H7 (cell line): ENCODE data around the gene GSG1L. TPM values are rescaled to one million over a fixed set of nuclear protein-coding genes. Genes with fewer than 3 reads are reported as not detected.

ENCODE experiments used
- DNase-seq: peaks from one replicate; pipeline ENCODE4 v3.0.0; 2012
- H3K27me3 ChIP-seq: 2 replicates; pipeline ENCODE4 v1.6.0; 2011; ENCODE audit warnings: mild to moderate bottlenecking, low read length; ENCODE audit not compliant: control insufficient read depth, insufficient read depth
- H3K36me3 ChIP-seq: replicated peaks from 2 replicates; pipeline ENCODE4 v1.5.1; 2011; ENCODE audit warnings: low read length; ENCODE audit not compliant: control insufficient read depth, insufficient read depth
- H3K4me3 ChIP-seq: 2 replicates; pipeline ENCODE4 v1.5.1; 2011; ENCODE audit warnings: low read depth, mild to moderate bottlenecking, control low read depth, low read length, moderate library complexity; ENCODE audit not compliant: insufficient read depth
- total RNA-seq: library from RNA; depleted of rRNA; stranded (reverse); fragments of >200 nt; shearing (Covaris generic); gene quantifications from 2 replicates; pipeline ENCODE4 v1.2.3, GENCODE V29; 2014

Gene GSG1L
- total RNA-seq, 1 experiment from 2014 or later, result not detected

GRCh38 chr16:28003021-28003865, 60.3 kb downstream of the GSG1L start:
- Histone ChIP-seq H3K27me3 (no peaks in the 10 kb centered on the region), H3K36me3 (no peaks in the 10 kb centered on the region), H3K4me3 (no peak overlapping the region)
- no peak for DNase-seq

DNA sequence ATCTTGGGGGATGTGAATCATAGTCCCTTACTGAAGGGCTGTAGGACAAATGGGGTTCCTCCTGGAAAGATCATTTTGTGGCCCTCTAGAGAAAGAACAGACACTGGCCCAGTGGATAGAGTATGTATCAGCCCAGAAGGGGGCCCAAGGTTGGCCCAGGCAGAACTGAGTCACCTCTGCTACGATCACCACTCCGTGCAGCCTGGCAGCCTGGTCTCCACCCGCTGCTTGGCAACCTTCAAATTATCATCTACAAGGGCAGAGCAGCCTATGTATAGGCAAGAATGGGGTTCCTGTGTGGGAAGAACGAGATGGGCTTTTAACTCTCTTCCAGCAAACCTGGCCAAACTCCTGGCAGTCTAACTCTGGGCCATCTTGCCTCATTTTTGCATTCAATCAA, 61.9 kb downstream of the GSG1L start:
- Histone ChIP-seq H3K27me3 (no peaks in the 10 kb centered on the region), H3K4me3 (no peak overlapping the region)
- no peak for DNase-seq

GRCh38 chr16:28001184-28001583, 62.3 kb downstream of the GSG1L start:
- Histone ChIP-seq H3K36me3 (no peaks in the 10 kb centered on the region), H3K27me3 (no peaks in the 10 kb centered on the region), H3K4me3 (no peak overlapping the region)
- DNase-seq, result no peak

More for the DNA sequence above, 61.9 kb downstream of the GSG1L start:
- no peaks in the 10 kb centered on the region for H3K36me3 ChIP-seq

DNA sequence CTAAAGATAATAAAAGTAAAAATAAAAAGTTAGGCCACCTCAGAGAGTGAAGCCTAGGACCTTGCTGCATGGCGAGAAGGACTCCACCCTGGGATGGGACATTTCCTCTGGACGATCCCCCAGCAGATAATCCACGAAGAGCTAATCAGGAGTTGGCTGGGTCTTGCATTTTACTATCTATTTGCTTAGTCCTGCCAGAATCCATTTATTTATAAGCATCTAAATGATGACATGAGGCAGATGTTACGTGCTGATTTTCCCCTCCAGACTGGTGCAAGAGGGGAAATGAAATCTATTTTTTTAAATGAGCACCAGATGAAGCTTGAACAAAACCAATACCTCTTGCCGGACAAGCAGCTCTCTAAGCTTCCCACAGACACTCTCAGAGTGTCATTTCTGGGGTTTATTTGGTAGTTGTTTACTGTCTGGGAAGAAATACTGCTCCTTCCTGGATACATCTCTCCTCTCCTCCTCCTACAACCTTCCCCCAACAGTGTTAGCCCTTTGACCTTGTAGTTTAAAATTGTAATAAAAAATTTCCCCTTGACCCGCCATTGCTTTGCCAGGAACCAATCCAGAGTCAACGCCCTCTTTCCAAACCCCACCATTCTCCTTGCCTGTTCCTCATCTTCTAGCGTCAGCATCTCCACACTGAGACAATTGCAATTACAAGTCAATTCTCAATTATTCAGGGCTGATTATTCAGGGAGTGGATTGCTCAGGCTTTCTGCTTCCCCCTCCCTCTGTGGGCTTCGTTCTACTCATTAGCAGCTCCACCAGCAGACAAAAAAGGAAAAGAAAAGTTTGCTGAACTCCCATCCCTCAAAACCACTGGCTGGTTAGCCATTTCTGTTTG, 63.0 kb downstream of the GSG1L start:
- no peak for DNase-seq
- Histone ChIP-seq H3K36me3 (no peaks in the 10 kb centered on the region), H3K27me3 (no peaks in the 10 kb centered on the region), H3K4me3 (no peak overlapping the region)

DNA sequence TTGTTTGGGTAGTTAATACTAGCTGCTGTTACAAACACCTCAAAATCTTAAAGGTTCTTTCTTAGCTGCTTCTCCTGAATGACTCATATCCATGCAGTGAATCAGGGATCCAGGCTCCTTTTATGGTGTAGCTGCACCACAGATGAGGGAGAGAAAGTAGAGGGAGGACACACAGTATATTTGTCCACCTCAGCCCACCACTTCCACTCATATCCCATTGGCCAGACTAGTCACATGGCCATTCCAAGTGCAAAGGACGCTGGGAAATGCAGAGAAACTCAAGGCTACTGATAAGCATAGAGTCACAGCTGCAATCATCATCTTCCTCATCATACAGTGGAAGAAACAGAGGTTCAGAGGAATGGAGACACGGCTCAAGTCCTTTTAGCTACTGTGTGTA, 63.8 kb downstream of the GSG1L start:
- DNase-seq, result no peak
- Histone ChIP-seq H3K4me3 (no peak overlapping the region), H3K36me3 (no peaks in the 10 kb centered on the region), H3K27me3 (no peaks in the 10 kb centered on the region)

- Histone ChIP-seq H3K27me3 (no peaks in the 10 kb centered on the region), H3K4me3 (no peak overlapping the region), H3K36me3 (no peaks in the 10 kb centered on the region)
- DNase-seq, result no peak
Observed at GRCh38 chr16:27995378-27995777, 68.1 kb downstream of the GSG1L start.

- Histone ChIP-seq H3K36me3 (no peaks in the 10 kb centered on the region), H3K4me3 (no peak overlapping the region), H3K27me3 (no peaks in the 10 kb centered on the region)
- no peak for DNase-seq
Observed at GRCh38 chr16:27994686-27995085, 68.8 kb downstream of the GSG1L start.

DNA sequence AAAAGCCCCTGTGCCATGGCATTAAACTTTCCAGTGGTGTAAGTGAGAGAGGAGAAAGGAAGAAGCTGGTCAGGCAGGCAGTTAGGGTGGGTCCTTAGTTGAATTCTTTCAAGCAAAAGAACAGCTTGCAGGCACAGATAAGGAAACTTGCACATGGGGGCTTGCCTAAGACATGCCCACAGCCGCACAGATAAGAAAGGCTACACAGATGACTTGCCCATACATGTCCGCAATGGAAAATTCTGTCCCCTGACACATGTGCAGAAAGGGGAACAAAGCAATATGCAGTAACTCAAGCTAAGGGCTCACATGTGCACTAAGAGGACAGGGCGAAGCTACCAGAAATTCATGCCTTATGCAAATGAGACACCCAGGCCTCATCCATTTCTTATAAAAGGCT, 69.9 kb downstream of the GSG1L start:
- Histone ChIP-seq H3K27me3 (no peaks in the 10 kb centered on the region), H3K36me3 (no peaks in the 10 kb centered on the region), H3K4me3 (no peak overlapping the region)
- no peak for DNase-seq

DNA sequence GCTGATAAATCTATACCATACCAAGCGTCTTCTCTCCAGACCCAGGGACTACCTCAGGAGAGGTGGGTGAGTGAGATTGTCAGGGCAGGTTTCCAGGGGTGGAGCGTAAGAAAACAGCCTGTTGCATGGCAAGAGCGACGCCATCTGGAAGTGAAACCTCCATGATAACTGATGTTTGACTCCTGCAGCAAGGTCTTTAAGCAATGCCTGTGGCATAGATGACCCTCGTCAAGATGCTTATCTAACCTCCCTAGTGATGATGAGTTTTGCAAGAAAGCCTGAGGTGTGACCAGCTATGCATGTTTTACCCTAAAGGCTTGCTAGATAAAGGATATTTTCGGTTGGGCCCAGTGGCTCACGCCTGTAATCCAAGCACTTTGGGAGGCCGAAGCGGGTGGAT, 71.6 kb downstream of the GSG1L start:
- Histone ChIP-seq H3K36me3 (no peaks in the 10 kb centered on the region), H3K27me3 (no peaks in the 10 kb centered on the region), H3K4me3 (no peak overlapping the region)
- DNase-seq, result no peak

DNA sequence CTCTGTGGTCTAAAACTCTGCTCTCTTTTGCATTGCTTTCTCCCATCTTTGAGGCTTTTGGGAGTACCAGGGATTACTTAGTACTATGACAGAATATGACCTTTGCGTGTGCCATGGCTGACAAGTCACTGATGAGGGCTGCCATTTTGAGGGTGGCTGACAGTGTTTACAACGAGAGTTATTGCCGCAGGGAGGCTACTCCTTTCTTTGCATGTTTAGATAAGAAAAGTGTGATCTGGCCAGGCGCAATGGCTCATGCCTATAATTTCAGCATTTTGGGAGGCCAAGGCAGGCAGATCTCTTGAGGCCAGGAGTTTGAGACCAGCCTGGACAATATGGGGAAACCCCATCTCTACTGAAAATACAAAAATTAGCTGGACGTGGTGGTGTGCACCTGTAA, 77.5 kb downstream of the GSG1L start:
- no peak overlapping the region for H3K4me3 ChIP-seq
- DNase-seq, result no peak
- H3K27me3 ChIP-seq, result no peaks in the 10 kb centered on the region
- no peaks in the 10 kb centered on the region for H3K36me3 ChIP-seq

DNA sequence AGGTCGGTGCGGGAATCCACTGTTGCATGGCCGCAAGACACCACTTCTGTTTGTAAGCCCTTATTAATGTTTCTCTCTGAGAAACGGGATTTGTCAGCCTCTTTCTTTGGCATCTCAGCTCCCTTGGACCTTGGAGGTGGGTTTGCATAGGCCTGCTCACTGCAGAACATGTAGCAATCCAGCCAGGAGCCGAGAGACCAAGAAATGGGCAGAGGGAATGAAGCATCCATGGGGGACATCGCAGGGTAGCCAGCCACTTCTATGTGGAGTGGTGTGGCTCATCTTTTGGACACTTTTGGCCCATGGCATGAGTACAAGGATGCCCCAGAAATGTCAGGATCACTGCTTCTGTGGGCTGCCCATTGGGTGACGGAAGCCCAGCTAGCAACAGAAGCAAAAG, 79.4 kb downstream of the GSG1L start:
- DNase-seq, result no peak
- H3K27me3 ChIP-seq, result no peaks in the 10 kb centered on the region
- H3K4me3 ChIP-seq, result no peak overlapping the region
- no peaks in the 10 kb centered on the region for H3K36me3 ChIP-seq

DNA sequence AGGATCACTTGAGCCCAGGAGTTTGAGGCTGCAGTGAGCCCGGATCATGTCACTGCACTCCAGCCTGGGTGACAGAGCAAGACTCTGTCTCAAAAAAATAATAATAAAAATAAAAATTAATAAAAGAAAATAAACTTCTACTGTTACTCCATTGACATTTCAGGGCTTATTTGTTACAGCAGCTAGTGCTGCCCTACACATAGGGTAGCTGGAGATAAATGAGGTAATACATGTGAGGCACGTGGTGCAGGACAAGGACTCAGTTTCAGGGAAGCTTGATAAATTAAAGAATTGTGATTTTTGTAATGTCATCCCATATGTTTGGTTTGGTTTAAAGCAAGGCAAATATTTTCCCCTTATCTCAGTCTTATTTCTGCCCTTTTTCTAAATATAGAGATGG, 80.3 kb downstream of the GSG1L start:
- H3K27me3 ChIP-seq, result no peaks in the 10 kb centered on the region
- no peak overlapping the region for H3K4me3 ChIP-seq
- no peak for DNase-seq
- H3K36me3 ChIP-seq, result no peaks in the 10 kb centered on the region

DNA sequence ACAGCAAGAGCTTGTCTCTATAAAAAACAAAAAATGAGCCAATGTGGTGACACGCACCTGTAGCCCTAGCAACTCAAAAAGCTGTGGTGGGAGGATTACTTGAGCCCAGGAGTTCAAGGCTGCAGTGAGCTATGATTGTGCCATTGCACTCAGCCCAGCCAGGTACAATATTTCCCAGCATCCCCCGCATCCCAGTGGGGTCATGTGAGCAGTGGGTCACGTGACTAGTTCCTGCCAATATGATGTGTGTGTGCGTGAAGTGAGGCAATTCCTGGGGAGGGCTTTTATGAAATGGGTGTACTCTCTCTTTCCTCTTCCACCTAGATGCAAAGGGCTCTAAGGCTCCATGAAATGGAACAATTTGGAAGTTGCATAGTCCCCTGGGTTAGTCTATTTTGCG, 81.3 kb downstream of the GSG1L start:
- Histone ChIP-seq H3K36me3 (no peaks in the 10 kb centered on the region), H3K4me3 (no peak overlapping the region), H3K27me3 (no peaks in the 10 kb centered on the region)
- no peak for DNase-seq

GRCh38 chr16:27980919-27981700, 82.4 kb downstream of the GSG1L start:
- Histone ChIP-seq H3K36me3 (no peaks in the 10 kb centered on the region), H3K27me3 (no peaks in the 10 kb centered on the region), H3K4me3 (no peak overlapping the region)
- DNase-seq, result no peak
